ENCODE measurements around the gene ANKFY1.
"Not testable (repeated sequence)": the region's sequence is repeated elsewhere in the genome, so short reads cannot be mapped to it uniquely, and the experiment has no call there.

ANKFY1 gene

DNA sequence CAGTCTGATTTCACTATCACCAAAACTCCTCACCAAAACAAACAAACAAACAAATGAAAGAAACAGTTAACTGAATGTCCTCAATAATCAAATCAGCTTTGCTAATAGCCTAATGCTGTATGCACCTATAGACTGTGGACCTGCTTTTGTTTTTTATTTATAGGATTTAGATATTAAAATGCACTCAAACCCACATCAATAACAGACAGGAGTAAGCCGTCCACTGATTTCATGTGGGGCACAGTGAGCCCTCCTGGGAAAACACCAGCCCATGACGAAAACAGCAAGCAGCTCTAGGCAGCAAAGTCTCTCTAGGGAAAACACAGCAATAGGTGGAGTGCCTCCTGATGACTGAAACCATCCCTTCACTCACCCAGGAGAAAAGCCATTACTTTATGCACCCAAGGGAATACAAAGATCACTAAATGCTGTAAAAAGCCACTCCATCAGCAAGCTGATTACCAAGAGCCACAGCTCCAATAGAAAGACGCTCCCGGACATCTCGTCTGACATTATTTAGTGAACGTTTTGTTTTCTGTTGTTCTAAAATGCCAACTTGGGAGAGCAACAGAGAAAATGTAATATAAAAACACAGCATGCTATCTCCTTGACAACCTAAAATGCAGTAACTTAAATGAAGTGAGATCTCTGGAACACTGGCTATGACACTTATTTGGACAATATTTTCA, 47.8 kb downstream of the ANKFY1 start:
- FAIRE-seq = no peak

DNA sequence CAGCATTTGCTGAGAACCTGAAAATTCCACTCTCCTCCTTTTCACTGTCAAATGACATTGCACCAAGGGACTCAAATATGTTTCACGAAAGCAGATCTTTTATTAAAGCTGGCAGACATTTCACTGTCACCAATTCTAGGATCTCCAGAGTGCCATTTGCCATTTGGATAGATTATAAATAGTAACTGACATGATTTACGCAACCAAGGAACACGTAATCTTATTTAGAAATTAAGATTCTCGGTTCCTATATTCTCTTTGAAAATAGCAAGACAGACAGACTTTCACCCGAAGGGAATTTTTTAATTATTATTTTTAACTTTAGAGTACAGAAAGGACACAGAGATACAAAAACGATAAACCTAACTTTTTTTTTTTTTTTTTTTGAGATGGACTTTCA, 49.6 kb downstream of the ANKFY1 start:
- no peak for FAIRE-seq

DNA sequence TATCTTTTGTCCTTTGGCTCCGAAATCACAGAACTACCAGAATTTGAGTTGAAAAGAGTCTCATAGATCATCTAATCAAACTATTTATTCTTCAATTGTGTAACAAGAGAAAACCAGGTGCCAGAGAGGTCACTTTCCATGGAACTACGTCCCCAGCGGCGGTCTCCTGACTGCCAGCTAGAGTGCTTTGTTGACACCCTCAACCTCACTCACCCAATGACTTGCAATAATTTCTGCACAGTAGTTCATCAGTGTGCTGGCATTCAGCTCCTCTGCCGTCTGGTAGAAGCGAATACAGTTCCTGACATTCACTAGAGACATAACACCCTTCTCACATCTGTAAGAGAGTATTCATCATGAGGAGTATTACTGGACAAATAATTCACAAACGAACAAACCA, 54.2 kb downstream of the ANKFY1 start:
- no peak for FAIRE-seq

DNA sequence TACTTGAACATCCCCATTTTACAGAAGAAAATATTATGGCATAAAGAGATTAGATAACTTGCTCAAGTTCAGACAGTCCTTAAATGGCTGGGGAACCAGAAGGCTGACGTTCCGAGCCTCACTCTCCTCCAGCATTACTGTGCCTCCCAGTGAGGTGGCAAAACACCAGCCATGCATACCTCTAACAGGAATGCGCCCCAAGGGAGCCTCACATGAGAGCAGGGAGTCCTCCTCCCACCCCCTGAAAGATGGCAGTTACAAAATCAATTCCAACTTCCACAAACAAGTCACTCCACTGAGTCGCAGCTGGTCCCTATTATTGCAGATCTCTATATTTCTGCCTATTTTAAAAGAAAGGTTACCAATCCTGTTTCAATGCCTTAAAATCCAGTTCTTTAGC, 55.5 kb downstream of the ANKFY1 start:
- no peak for FAIRE-seq

DNA sequence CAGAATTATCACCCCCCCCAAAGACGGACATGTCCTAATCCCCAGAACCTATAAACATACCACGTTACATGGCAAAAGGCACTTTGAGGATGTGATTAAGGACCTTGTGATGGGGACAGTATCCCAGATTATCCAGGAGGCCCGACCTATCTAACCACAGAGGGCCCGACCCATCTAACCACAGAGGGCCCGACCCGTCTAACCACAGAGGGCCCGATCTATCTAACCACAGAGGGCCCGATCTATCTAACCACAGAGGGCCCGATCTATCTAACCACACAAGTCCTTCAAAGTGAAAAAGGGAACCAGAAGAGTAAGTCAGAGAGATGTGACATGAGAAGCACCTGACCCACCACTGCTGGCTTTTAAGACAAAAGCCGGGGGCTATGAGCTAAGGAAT, 56.8 kb downstream of the ANKFY1 start:
- FAIRE-seq = no peak

DNA sequence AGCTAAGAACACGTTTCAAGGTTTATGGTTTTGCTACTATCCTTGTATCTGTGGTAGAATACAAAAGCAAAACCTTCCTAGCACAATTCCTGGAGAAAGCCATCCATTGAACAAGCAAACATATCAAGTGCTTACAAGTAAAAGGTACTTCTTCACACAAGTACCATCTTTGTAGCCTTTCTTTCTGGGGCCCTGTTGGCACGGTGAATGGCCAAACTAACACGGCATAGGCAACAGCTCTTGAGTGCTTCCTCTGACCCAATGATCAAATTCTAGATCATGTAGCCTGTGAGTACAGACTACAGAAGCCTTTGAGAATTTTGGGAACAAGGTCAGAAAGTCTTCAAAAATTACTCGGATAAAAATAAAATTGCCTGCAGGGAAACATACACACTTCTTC, 57.9 kb downstream of the ANKFY1 start:
- FAIRE-seq = no peak

DNA sequence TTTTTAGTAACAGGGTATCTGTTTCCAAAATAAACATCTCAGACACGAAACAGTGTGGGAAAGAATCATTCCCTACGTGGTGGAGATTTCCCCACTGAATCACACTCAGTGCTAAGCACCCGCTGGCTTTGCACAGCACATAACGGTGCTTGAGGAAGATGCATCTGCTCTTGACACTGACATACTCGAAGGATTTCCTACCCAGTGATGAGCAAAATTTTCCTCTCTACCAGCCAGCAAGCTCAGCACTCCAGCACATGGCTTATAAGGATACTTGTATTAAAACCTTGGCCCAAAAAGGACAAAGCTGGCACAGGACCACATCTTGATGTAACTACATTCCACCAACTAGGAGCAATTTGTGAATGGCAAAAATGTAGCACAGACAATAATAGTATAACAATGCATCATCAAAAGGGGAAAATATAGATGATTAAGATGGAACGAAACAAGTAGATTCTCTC, 59.0 kb downstream of the ANKFY1 start:
- no peak for FAIRE-seq

DNA sequence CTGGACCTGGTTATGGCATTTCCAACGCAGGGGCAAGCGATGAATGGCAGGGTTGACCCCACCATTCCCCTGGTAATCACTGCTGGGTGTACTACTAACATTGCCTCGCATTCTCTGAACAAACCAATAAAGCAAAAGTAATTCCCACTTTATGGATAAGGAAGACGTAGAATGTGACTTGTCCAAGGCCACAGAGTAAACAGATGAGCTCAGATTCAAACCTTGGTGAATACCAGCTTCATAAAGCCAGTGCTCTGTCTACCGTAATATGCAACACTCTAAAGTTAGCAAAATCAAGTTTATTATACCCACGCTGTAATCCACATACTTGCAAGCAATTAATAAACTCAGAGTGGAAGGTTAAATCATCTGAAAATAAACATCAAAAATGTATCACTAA, 59.6 kb downstream of the ANKFY1 start:
- no peak for FAIRE-seq

DNA sequence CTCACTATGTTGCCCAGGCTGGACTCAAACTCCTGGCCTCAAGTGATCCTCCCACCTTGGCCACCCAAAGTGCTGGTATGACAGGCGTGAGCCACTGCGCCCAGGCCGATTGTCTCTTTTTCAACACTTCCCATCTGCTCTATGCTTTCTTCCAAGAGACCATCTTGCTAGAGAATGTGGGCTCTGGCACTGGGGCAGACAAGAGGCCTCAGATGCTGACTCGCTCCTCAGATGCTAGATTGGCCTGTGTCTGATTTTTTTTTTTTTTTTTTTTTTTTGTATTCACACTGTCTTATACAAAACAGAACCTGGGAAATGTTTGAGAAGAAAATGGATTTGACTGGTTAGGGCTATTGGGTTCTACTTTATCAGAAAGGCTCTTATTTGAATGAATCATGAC, 62.6 kb downstream of the ANKFY1 start:
- no peak for FAIRE-seq

DNA sequence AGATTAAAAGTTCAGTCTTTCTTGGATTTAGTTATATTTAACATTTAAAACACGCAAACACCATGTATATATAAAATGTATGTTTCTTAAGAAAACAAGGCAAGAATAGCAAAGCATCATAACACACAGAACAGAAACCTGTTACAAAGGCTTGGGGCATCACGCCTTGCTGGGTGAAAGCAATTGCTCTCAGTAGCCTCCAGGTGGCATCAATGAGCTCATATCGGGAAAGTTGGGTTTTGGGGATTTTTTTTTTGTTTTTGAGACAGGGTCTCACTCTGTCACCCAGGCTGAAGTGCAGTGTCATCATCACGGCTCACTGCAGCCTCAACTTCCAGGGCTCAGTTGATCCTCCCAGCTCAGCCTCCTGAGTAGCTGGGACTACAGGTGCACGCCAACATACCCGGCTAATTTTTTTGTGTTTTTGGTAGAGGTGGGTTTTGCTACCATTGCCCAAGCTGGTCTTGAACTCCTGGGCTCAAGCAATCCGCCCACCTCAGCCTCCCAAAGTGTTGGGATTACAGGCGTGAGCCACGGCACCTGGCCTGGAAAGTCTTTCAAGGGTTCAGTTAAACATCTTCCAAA, 63.9 kb downstream of the ANKFY1 start:
- FAIRE-seq = peak; percentile 60

DNA sequence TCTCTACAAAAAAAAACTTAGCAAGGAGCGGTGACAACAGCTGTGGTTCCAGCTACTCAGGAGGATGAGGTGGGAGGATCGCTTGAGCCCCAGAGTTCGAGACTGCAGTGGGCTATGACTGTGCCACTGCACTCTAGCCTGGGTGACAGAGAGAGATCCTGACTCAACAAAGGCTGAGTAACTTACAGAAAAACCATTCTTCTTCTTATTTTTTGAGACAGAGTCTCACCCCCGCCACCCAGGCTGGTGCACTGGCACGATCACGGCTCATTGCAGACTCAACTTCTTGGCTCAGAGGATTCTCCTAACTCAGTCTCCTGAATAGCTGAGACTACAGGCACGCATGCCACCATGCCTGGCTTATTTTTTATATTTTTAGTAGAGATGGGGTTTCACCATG, 64.8 kb downstream of the ANKFY1 start:
- no peak for FAIRE-seq

DNA sequence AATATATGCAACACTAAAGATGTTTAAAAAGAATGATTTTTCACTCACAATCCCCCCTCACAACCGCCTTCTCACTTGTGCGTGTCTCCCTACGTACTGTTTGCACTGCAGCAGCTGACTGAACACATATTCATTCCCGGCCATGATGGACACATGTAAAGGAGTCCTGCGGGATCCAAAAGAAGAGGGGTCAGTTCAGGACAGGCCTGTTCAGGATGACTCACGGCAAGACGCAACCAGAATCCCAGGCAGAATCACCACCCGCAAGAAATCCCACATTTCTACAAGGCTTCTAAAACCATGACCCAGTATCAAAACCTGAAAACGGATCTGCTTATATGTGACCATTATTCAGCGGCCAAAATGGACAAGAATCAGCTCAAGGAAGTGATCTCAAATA, 68.5 kb downstream of the ANKFY1 start:
- FAIRE-seq = no peak

DNA sequence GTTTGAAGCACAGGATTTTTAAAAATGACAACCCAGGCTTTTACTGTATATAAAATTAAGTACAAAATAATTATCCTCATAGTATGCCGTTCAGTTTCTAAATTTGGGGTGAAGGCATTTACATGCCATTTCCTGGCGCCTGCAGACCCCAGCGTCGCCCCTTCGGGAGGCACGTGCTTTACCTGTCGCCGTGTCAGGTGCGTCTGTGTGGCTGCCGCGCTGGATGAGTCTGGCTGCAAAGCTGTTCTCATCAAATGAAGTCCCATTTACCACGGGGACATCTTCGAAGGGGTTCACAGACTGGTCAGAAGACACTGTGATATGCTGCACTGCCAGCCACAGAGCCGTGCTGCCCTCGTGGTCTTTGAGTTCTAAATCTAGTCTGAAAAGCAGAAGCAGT, 69.0 kb downstream of the ANKFY1 start:
- no peak for FAIRE-seq

DNA sequence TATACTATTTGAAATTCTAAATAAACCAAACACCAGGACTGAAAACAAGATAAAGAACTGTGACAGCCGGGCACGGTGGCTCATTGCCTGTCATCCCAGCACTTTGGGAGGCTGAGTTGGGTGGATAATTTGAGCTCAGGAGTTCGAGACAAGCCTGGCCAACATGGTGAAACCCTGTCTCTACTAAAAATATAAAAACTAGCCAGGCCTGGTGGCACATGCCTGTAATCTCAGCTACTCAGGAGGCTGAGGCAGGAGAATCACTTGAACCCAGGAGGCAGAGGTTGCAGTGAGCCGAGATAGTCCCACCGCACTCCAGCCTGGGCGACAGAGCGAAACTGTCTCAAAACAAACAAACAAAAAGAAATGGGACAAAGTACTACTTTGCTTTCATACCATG, 73.0 kb downstream of the ANKFY1 start:
- FAIRE-seq = not testable (repeated sequence)

DNA sequence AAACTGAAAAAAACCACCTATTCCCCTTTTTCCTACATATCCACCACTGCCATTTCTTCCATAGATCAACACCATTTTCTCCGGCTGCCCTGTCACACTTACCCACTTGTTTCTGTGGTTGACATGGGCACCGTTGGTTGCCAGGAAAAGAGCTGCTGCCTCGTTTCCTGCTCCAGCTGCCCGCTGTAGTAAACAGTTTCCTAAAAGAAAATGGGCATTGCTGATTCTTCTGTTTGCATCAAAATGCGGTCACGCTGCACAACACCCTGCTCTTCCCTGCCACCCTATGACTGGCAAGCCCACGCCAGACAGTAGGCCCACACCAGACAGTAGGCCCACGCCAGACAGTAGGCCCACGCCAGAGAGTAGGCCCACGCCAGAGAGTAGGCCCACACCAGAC, 74.5 kb downstream of the ANKFY1 start:
- FAIRE-seq = no peak

DNA sequence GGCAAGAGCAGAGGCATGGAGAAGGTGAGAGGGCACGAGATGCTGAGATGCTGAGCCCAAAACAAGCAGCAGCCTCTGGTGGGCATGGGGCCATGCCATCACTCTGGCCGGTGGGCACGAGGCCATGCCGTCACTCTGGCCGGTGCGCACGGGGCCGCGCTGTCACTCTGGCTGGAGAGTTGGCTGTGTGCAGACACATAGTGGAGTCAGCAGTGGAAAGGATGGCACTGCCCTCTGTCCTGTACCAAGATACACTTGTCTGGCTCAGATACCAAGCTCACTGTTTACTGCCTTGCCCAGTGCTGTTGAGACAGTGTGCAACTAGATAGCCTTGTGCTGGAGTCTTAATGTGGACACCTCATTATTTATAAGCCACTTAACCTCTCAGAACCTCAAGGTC, 75.7 kb downstream of the ANKFY1 start:
- no peak for FAIRE-seq

DNA sequence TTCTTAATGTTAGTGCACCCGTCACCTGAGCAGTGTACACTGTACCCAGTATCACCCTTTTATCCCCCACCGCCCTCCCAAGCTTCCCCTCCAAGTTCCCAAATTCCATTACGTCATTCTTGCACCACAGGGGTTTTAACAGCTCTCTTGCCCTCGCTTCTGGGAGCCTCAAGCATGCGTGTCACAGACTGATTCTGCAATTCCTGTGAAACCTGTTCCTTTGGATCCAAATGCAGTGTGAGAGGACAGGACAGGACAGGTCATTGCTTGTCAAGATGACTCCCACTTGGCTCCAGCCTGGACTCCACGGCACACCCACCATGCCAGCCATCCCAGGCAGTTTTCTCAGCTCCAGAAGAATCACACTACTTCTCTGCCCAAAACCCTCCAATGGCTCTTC, 76.7 kb downstream of the ANKFY1 start:
- FAIRE-seq = no peak

DNA sequence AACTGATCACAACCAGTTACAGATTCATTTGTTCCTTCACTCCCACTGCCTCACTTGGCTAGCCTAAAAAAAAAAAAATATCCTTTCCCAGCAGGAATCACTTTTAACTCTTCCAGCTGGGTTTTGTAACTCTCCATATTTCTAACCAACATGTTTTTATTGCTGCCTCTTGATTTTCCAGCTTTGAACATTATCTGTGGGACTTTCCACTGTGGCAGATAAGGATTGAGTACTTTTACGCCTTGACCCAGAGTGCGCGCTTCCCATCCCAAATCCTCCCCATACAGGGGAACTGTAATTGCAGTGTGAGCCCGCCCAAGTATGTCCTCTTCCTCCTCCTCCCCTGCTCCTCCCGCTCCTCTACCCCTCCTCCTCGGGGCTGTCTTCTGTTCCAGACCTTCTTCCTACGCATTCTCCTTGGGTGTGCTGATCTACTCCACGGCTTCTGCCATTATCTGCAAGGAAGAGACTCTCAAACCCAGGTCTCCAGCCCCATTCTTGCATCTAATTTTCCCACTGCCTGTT, 77.4 kb downstream of the ANKFY1 start:
- FAIRE-seq = no peak

DNA sequence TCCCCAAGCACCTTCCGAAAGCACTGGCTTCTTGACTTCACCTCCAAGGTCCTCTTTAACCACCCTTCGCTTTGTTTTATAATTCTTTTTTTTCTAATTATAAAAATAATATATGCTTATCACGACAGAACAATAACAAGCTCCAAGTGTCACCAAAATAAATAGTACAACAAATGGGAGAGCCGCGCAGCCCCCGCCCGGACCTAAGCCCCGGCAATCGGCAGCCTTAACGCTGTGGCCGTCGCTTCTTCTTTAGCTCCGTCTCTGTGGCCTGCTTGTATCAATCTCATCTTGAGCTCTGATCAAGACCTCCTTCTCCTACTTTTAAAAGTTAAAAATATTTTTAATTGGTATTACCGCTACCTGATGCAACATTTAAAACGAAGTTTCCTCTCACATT, 78.1 kb downstream of the ANKFY1 start:
- FAIRE-seq = no peak

DNA sequence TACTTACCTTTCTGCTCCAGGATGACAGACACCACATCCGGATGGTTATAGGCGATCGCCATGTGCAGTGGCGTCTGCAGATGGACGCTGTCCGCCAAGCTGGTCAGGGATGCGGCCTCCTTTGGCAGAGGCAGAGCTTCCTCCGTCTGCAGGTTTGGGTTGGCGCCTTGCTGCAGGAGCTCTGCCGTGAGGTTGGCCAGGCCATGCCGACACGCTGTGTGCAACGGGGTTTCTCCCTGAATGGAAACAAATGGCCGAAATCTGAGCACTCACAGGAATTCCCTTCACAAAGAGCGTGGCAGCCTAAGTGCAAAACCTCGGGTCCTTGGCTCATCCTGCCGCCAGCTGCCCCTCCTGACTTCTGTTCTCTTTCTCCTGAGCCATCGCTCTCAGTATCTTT, 79.0 kb downstream of the ANKFY1 start:
- FAIRE-seq = no peak

DNA sequence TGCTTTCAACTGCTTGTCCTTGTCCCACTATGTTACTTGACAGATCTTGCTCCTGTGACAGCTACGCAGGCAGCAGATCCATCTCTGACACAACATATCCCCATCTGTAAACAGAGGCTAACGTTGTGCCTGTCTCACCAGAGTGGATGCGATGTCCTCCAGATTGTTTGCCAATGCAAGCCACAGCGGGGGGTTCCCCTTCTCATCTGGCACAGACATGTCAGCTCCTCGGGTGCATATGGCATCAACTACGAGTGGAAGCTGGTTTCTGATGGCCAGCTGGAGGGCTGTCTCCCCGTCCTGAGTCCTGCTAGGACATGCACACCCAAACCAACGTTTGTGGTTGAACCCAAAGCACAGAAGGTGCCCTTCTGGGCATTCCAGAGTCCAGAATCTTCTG, 81.7 kb downstream of the ANKFY1 start:
- FAIRE-seq = no peak

DNA sequence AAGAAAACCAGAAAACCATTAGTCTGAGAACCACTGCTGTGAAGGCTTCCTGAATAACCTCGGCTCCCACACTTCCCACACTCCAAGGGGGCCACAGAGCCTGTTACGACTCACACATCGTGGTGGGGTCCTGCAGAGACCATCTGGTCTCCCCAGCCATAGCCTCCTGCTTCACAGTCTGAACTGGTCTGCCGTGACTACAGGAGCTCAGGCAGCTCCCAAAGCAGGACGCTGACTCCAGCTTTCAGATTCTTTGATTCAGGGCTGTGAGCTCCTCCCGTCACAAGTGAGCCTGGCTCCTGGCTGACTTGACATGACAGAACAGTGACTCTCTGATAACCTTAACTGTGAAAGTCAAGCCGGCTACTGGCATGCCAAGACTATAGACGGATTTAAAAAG, 83.0 kb downstream of the ANKFY1 start:
- no peak for FAIRE-seq

DNA sequence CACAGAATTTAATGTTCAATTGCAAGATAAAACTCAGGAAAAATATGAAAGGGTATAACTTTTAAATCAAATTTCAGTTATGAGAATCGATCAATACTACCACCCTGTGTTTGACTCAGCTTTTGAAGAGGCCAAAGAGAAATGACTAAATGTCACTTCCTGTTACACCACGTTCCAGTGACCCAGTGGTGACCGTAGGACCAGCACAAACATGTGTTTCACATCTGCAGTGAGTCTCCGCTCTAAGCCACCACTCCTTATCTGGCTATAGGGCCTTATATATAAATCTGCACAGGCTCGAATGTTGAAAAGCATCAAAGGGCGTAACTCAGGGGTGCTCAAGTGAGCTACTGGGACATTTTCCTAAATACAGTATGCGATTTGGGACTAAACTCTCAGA, 84.7 kb downstream of the ANKFY1 start:
- FAIRE-seq = no peak

DNA sequence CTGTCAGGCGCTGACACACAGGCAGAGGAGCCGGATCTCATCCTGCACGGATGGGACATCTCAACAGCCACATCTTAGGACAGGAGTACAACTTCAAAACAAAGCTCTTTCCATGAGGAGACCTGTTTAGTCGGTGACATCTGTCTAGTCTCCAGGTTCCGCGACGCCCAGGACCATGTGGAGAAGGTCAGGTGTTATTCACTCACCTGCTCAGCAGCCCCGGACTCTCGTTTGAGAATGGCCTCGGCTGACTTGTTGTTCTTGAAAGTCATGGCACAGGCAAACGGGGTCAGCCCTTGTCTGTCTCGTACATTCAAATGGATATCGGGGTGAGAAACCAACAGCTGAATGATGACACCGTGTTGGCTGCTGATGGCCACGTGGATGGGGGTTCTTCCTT, 85.1 kb downstream of the ANKFY1 start:
- no peak for FAIRE-seq

DNA sequence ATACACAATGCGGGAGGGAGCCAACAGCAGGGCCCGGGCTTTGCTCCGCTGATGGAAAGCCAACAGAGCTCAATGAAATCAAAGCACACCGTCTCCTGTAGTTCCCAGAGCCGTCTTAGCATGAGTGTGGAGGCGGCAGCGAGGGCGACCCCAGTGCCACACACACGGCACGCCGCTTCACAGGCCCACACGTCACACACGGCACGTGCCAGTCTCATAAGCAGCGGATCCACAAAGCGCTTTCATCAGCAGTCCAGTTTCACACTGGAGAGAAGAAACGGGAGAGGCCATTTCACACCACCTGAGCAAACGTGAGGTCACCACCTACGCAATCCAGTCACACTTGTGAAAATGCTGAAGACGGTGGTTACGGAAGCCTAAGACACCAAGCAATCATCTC, 86.0 kb downstream of the ANKFY1 start:
- FAIRE-seq = no peak

Data from TTC549 (cell line).